GM19467 (cell line): ENCODE measurements around the gene MUC13.

Experiments
- ATAC-seq: cut with Tn5 transposase; IDR thresholded peaks from one replicate; pipeline ENCODE4 v1.9.1; 2021; ENCODE audit warnings: mild to moderate bottlenecking, moderate library complexity; ENCODE audit not compliant: unreplicated experiment

MUC13 gene

GRCh38 chr3:124879337-124879680, 55.2 kb downstream of the MUC13 start:
- ATAC-seq, result no peak

- ATAC-seq, result no peak
Observed at GRCh38 chr3:124878561-124879336, 55.8 kb downstream of the MUC13 start.

GRCh38 chr3:124877674-124878073, 56.9 kb downstream of the MUC13 start:
- no peak for ATAC-seq

GRCh38 chr3:124876401-124876878, 58.1 kb downstream of the MUC13 start:
- ATAC-seq, result no peak

GRCh38 chr3:124873226-124873625, 61.3 kb downstream of the MUC13 start:
- ATAC-seq, result no peak

GRCh38 chr3:124867511-124867910, 67.0 kb downstream of the MUC13 start:
- no peak for ATAC-seq

GRCh38 chr3:124862006-124862405, 72.5 kb downstream of the MUC13 start:
- ATAC-seq, result no peak

- no peak for ATAC-seq
Observed at GRCh38 chr3:124861041-124861440, 73.5 kb downstream of the MUC13 start.

- ATAC-seq, result no peak
Observed at GRCh38 chr3:124860599-124860998, 74.0 kb downstream of the MUC13 start.

GRCh38 chr3:124859025-124859424, 75.5 kb downstream of the MUC13 start:
- no peak for ATAC-seq

GRCh38 chr3:124858275-124858674, 76.3 kb downstream of the MUC13 start:
- no peak for ATAC-seq

- no peak for ATAC-seq
Observed at GRCh38 chr3:124856677-124857076, 77.9 kb downstream of the MUC13 start.
